HG03558 (cell line): ENCODE data around the gene OR4L1.
"Not testable (repeated sequence)": the region's sequence is repeated elsewhere in the genome, so short reads cannot be mapped to it uniquely, and the experiment has no call there.

Source experiments
- ATAC-seq: cut with Tn5 transposase; IDR thresholded peaks from one replicate; pipeline ENCODE4 v1.9.1; 2021; ENCODE audit warnings: moderate number of reproducible peaks; ENCODE audit not compliant: unreplicated experiment; ENCODE audit errors: extremely low read depth

OR4L1 gene

GRCh38 chr14:20059745-20060144, at the start of gene OR4L1:
OR4L1 (plus strand) TSS chr14:20060045; CDS start chr14:20060045, 0 bp downstream.
- no peak for ATAC-seq

- ATAC-seq = no peak
These were observed 40.5 kb upstream of the OR4L1 start, which contains the start of gene OR4K14 for GRCh38 chr14:20019257-20019865. OR4K14 (minus strand) TSS chr14:20019307; CDS start chr14:20015193, 4,114 bp downstream.

GRCh38 chr14:20031058-20031457, 28.8 kb upstream of the OR4L1 start:
- ATAC-seq = no peak

GRCh38 chr14:20035449-20035848, 24.4 kb upstream of the OR4L1 start:
- no peak for ATAC-seq

- no peak for ATAC-seq
These were observed 23.9 kb upstream of the OR4L1 start, which contains the start of gene OR4K13 for GRCh38 chr14:20035938-20036337. OR4K13 (minus strand) TSS chr14:20036038; CDS start chr14:20034758, 1,280 bp downstream.

GRCh38 chr14:20044243-20044642, 15.6 kb upstream of the OR4L1 start:
- no peak for ATAC-seq

GRCh38 chr14:20048202-20048601, 11.6 kb upstream of the OR4L1 start:
- no peak for ATAC-seq

GRCh38 chr14:20092050-20092449, 32.2 kb downstream of the OR4L1 start:
- ATAC-seq = no peak

GRCh38 chr14:20093442-20093841, 33.6 kb downstream of the OR4L1 start:
- no peak for ATAC-seq

GRCh38 chr14:20098926-20099770, 39.3 kb downstream of the OR4L1 start:
- ATAC-seq = not testable (repeated sequence)

GRCh38 chr14:20110438-20110837, 50.6 kb downstream of the OR4L1 start, which contains the start of gene OR4K17:
OR4K17 (plus strand) TSS chr14:20110739; CDS start chr14:20117500, 6,761 bp downstream.
- no peak for ATAC-seq
